HG03139 (cell line): ENCODE data around the gene SEMG1.

Experiments used
- ATAC-seq: cut with Tn5 transposase; IDR thresholded peaks from one replicate; pipeline ENCODE4 v1.9.1; 2021; ENCODE audit not compliant: unreplicated experiment

Gene SEMG1

GRCh38 chr20:45218636-45219035 is 11.8 kb downstream of the SEMG1 start:
- ATAC-seq = no peak

GRCh38 chr20:45221076-45221475 is 14.2 kb downstream of the SEMG1 start, which contains the start of gene SEMG2:
Gene SEMG2 (plus strand): TSS chr20:45221373. CDS start chr20:45221390, 17 bp downstream.
- no peak for ATAC-seq

GRCh38 chr20:45223136-45223535 is 16.3 kb downstream of the SEMG1 start:
- no peak for ATAC-seq

GRCh38 chr20:45226287-45226686 is 19.5 kb downstream of the SEMG1 start:
- no peak for ATAC-seq

GRCh38 chr20:45229264-45230056 is 22.6 kb downstream of the SEMG1 start:
- ATAC-seq = no peak

GRCh38 chr20:45230631-45231030 is 23.8 kb downstream of the SEMG1 start:
- no peak for ATAC-seq

- no peak for ATAC-seq
Measured at GRCh38 chr20:45235995-45236394, 29.2 kb downstream of the SEMG1 start.

GRCh38 chr20:45238139-45238538 is 31.3 kb downstream of the SEMG1 start:
- ATAC-seq = no peak

- no peak for ATAC-seq
Measured at GRCh38 chr20:45246109-45246508, 39.3 kb downstream of the SEMG1 start.

- no peak for ATAC-seq
Measured at GRCh38 chr20:45247865-45248264, 41.0 kb downstream of the SEMG1 start.

- ATAC-seq = no peak
Measured at GRCh38 chr20:45248609-45249008, 41.8 kb downstream of the SEMG1 start.

- ATAC-seq = no peak
Measured at GRCh38 chr20:45251884-45252560, 45.2 kb downstream of the SEMG1 start.

GRCh38 chr20:45253261-45253660 is 46.4 kb downstream of the SEMG1 start:
- ATAC-seq = no peak

GRCh38 chr20:45254383-45255262 is 47.8 kb downstream of the SEMG1 start, which contains the start of gene SLPI:
Gene SLPI (minus strand): TSS chr20:45254564. CDS start chr20:45254543, 21 bp downstream.
- no peak for ATAC-seq

GRCh38 chr20:45257161-45257560 is 50.3 kb downstream of the SEMG1 start:
- no peak for ATAC-seq

- no peak for ATAC-seq
Measured at GRCh38 chr20:45257711-45258110, 50.9 kb downstream of the SEMG1 start.

- ATAC-seq = no peak
Measured at GRCh38 chr20:45258259-45258658, 51.4 kb downstream of the SEMG1 start.

GRCh38 chr20:45258664-45259063 is 51.8 kb downstream of the SEMG1 start:
- ATAC-seq = no peak
